SK-N-MC (cell line): Measurements from ENCODE around the gene CYSTM1.

Experiments
- FOXP2 ChIP-seq: optimal IDR thresholded peaks from 2 replicates; pipeline ENCODE3; 2011; ENCODE audit warnings: mild to moderate bottlenecking, moderate library complexity; ENCODE audit not compliant: insufficient read depth; ENCODE audit errors: extremely low read length, control extremely low read depth
- POLR2AphosphoS5 ChIP-seq: IDR thresholded peaks from 2 replicates; pipeline ENCODE4 v1.6.1; 2012; ENCODE audit warnings: mild to moderate bottlenecking, low read depth, low read length, borderline replicate concordance

GRCh38 chr5:140133514-140134167, 41.3 kb upstream of the CYSTM1 start:
- no peak for TF ChIP-seq FOXP2
- no peak for TF ChIP-seq POLR2AphosphoS5
